ENCODE data around the gene BNIP5.
A peak's percentile ranks its signal among the peaks of the same experiment; 100 is the strongest.

The BNIP5 gene

DNA sequence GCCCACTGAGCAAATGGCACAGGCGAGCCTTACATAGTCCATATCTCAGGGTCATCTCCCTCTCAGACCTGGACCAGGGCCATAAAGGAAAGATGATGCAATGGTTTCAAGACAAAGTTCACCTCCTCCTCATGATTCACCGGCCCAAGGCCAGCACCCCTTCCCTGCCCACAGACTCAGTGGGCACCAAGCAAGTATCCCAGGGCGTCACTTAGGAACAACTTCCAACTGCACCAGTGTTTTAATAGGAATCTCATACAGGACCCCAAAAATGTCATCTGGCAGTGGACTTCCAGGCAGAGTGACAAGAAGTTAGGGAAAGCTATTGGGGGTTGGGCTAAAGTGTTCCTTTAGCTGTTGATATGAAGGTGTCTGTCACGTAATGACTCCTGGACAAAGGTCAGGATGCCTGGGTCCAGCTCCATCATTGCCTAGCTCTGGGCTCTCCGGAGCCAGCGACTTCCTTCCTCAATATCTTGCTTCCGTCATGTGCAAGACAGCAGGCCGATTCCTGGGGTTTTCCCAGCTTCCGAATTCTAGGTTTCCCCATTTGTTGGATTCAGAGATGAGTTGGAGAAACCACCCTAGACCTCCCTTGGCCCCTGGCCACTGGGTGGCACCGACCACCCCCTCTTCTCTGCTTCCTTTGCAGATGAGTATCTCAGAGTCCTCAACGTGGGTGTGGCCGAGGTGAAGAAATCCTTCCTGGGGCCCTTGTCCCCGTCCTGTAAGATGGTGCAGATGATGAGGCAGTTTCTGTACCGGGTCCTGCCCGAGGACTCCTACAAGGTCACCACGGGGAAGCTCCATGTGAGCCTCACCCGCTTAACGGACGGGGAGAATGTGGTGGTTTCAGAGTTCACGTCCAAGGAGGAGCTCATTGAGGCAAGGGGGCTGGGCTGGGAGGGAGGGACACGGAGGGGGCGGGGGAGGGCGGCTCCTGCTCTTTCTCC lies 45.7 kb downstream of the BNIP5 start:
- DNase-seq = peak; percentile 5 to 83

GRCh38 chr6:36289281-36289878 lies 47.3 kb downstream of the BNIP5 start:
- DNase-seq = no peak

GRCh38 chr6:36286858-36287257 lies 49.8 kb downstream of the BNIP5 start:
- DNase-seq = no peak

DNA sequence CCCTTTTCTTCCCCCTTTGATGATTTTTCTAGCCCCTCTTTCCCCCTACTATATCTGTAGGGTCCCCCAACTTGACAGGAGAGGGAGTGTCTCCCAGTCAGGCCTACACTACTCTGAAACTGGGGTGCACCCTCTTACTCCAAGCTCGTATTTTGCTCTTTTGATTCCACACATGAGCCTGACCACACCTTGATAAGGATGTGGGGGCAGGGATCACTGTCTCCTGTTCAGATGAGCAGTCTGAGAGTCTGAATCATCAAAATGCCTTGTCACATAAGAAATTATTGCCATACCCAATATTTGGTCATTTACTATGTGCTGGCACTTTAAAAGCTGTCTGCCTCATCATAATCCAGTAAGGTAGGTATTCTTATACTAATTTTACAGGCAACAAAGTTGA lies 50.9 kb downstream of the BNIP5 start:
- DNase-seq = no peak

GRCh38 chr6:36285187-36285671 lies 51.5 kb downstream of the BNIP5 start:
- no peak for DNase-seq

DNA sequence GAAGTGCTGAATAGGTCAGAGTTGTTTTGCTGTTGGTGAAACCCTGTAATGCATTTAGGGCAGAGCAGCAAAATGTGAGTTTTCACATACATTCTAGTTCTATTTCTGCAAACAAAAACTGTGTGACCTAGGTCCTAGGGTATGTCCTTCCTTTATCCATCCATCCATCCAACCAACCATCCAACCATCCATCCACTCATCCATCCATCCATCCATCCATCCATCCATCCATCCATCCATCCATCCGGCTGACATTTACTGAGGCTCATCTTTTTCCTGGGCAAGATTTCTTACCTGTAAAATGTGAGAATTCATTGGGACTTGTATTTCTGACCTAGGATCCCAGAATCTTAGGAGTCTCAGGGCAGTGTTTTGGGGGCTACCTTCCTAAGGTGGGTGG lies 52.3 kb downstream of the BNIP5 start:
- DNase-seq = no peak

GRCh38 chr6:36283608-36284007 lies 53.1 kb downstream of the BNIP5 start:
- DNase-seq = no peak

DNA sequence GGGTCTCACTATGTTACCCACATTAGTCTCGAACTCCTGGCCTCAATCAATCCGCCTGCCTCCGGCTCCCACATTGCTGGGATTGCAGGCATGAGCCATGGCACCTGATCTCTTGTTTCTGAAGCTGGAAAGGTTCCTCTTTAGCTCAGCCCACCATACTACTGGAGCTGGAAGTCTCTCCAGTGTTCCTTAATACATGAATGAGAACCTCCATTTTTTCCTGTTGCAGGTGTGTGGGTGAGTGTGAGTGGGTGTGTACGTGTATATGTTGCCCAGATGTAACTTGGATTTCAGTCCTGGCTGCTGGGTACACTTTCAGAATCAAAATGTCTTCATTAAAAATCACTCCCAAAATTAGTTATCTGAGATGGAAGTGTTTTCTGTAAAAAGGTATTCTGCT lies 55.7 kb downstream of the BNIP5 start:
- DNase-seq = no peak

GRCh38 chr6:36280467-36280866 lies 56.2 kb downstream of the BNIP5 start:
- DNase-seq = no peak

DNA sequence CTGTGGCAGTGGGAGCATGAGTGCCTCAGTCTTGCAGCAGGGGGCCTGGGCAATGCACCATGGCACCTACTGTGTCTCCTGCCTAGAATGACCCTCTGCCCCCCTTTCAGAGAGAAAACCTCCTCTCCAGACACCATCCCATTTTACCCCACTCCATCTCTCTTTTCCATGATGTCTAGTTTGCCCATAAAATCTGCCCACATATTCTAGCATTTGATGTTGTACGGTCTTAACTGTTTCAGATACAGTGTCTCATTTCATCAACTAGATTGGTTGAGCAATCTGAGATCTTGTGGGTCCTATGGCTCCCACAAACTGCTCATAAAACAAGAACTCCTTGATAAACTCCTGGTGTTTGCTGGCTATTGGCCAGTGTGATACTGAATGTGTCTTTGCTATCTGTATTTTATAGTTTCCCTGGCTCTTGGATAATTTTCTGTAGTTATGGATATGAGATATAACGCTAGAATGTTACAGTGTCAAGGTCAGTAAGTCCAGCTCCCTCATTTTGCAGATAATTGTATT lies 58.7 kb downstream of the BNIP5 start:
- DNase-seq = no peak

GRCh38 chr6:36276581-36277536 lies 59.8 kb downstream of the BNIP5 start:
- DNase-seq = no peak

GRCh38 chr6:36273802-36274514 lies 62.7 kb downstream of the BNIP5 start:
- DNase-seq = no peak

DNA sequence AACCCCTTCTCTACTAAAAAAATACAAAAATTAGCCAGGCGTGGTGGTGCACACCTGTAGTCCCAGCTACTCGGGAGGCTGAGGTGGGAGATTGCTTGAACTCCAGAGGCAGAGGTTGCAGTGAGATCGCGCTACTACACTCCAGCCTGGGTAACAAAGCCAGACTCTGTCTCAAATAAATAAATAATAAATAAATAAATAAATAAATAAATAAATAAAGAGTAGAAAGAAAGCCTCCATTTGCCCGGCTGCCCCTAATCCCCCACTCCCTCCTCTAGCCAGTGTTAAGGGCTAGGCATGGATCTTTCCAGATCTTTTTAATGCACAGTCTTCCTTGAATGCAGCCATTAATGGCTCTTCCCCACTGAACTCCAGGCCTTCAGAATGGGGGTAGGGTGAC lies 63.6 kb downstream of the BNIP5 start:
- DNase-seq = no peak

DNA sequence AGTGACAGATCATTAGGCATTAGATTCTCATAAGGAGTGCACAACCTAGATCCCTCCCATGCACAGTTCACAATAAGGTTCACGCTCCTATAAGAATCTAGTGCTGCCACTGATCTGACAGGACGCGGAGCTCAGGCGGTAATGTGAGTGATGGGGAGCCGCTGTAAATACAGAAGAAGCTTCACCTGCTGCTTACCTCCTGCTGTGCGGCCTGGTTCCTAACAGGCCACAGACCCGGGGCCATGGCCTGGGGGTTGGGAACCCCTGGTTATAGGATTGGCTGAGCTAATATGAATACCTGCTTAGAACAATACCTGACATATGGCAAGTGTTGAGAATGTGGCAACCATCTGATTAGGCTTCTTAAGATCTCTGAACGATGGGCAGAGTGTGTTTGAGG lies 64.5 kb downstream of the BNIP5 start:
- DNase-seq = no peak

DNA sequence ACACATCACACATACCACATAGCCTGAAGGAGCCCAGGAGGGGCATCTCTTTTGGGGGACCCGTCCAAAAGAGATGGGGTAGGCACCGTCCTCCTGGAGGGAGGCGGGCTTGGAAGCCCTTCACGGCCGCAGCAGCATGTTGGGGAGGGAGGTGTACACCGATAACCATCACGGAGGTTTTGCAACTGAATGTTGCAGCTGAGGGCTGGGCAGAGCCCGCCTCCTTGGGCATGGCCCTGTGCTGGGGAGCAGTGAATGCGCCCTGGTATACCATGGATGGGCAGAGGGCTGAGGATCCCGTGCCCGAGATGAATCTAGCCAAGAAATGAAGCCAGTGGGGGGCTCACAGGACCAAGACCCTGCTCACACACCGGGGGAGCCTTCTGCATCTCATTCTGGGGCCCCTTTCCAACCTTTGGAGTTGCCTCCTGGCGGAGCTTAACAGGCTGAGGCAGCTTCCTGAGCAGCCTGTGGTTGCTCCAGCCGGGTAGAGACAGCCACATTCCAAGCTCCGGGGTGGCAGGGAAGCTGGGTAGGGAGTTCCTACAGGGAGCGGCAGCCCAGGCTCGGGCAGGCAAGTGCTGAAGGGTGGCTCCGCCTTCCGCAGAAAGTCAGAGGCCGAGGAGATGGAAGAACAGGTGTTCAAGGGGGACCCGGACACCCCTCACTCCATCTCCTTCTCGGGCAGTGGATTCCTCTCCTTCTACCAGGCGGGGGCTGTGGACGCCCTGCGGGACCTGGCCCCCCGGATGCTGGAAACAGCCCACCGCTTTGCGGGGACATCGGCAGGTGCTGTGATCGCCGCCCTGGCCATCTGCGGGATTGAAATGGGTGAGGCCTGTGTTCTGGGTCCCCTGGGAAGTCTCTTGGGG lies 66.6 kb downstream of the BNIP5 start, which contains the start of gene PNPLA1:
TSS of gene PNPLA1 (plus strand) at position 227 of the 872 bp plus-strand sequence. CDS start at position 627, 400 bp downstream.
- no peak for DNase-seq

DNA sequence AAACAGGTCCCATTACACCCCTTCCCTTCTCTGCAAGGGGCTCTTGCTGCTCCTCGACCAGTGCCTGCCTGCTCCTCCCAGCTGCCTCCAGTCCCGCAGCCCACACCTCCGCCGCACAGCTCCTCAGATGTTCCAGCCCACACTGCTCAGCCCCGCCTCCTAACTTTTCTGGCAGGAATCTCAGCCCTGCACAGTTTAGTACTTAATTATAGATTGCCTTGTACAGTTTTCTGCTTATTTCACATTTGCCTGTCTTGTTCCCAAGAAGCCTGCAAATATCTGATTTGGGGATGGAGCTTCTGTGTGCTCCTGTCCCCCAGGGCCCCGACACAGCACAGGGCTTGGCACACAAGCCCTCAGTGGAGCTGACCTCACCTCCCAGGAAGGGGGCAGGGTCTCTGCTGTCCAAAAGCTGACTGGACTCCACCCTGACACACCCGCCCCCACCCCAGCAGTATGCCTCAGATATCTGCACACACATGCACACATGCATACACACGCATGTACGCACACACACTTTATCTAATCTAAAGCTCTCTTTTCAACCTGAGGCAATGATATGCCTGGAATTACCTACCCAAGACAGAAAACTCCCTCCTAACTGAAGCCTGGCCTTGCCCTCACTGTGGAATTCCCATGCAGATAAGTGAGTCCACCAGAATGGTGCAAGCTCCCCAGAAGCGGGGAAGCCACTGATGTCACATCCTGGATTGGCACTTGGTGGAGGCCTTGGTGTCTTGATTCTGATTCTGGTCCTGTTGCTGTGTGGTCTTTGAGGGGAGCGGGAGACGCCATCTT lies 68.0 kb downstream of the BNIP5 start:
- no peak for DNase-seq

- DNase-seq = no peak
Measured at GRCh38 chr6:36267731-36268477, 68.8 kb downstream of the BNIP5 start.

DNA sequence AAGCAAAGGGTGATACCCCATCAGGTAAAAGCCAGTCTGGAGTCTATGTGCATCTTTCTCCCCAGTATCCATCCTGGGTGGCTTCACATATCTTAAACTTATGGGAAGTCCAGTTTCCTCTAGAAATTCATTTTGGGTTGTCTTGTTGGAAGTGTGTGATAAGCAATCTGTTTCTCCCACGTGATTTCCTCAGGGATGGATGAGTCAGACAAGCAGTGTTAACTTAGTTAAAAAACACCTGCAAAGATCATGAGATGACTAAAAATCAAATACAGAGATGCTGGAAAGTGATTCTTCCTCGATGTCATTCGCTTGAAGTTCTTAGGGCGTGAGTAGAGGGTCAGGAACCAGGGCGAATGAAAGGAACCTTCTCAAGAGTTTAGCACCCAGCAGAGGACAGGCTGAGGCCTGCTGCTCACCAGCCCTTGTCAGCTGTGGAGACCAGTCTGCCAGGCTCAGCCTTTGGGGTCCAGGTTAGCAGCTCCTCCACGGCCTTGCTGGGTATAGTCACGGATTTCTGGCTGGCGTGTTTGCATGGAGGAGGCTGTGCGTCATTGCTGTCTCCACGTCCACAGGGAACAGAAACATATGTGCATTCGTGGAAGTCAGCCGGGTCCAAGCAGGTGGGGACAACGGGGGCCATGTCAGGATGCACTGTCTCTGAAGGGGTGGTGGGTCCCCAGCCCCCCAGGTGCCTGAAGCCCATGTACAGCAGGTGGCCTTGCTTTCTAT lies 69.6 kb downstream of the BNIP5 start:
- no peak for DNase-seq

Measured in CD4-positive, alpha-beta T cell treated with Interleukin-4 for 1 hour (primary cell).